Liver (tissue), 3 donors: ENCODE results near the gene SLC25A34.

ENCODE experiments used
- CTCF ChIP-seq: fragments of 150-350 bp; IDR thresholded peaks from 2 replicates; pipeline ENCODE4 v1.5.1; 2017; ENCODE audit warnings: improper control_type of control experiment, low read depth, low read length; ENCODE audit not compliant: missing input control
- GABPA ChIP-seq, 2 donors: IDR thresholded peaks in 1 of 2; conservative IDR thresholded peaks in 1 of 2; 2 replicates each; pipeline ENCODE4 v1.6.1; 2016; ENCODE audit warnings: antibody characterized with exemption in 2 of 2, mild to moderate bottlenecking in 1 of 2, moderate library complexity in 1 of 2
- HNF4G ChIP-seq: IDR thresholded peaks from 2 replicates; pipeline ENCODE4 v1.6.1; 2016; ENCODE audit warnings: antibody characterized with exemption
- JUND ChIP-seq, 2 donors: IDR thresholded peaks; 2 replicates each; pipeline ENCODE4 v1.6.1; 2016; ENCODE audit warnings: antibody characterized with exemption in 2 of 2
- NR2F2 ChIP-seq: IDR thresholded peaks from 2 replicates; pipeline ENCODE4 v1.6.1; 2016; ENCODE audit warnings: antibody characterized with exemption
- REST ChIP-seq: IDR thresholded peaks from 2 replicates; pipeline ENCODE4 v1.6.1; 2016; ENCODE audit warnings: antibody characterized with exemption, mild to moderate bottlenecking
- RXRA ChIP-seq, 2 donors: IDR thresholded peaks; 2 replicates each; pipeline ENCODE4 v1.6.1; 2017 to 2018; ENCODE audit warnings: antibody characterized with exemption in 2 of 2, mild to moderate bottlenecking in 1 of 2
- YY1 ChIP-seq: IDR thresholded peaks from 2 replicates; pipeline ENCODE4 v1.6.1; 2016; ENCODE audit warnings: antibody characterized with exemption, mild to moderate bottlenecking
- TF ChIP-seq, protein P1 (sequence below): IDR thresholded peaks from 2 replicates; pipeline ENCODE4 v1.6.1; 2016; ENCODE audit warnings: antibody characterized with exemption
- TF ChIP-seq, protein P2 (sequence below): IDR thresholded peaks from 2 replicates; pipeline ENCODE4 v1.6.1; 2016; ENCODE audit warnings: antibody characterized with exemption
- donor health status: healthy.
- donor health status: healthy.

DNA sequence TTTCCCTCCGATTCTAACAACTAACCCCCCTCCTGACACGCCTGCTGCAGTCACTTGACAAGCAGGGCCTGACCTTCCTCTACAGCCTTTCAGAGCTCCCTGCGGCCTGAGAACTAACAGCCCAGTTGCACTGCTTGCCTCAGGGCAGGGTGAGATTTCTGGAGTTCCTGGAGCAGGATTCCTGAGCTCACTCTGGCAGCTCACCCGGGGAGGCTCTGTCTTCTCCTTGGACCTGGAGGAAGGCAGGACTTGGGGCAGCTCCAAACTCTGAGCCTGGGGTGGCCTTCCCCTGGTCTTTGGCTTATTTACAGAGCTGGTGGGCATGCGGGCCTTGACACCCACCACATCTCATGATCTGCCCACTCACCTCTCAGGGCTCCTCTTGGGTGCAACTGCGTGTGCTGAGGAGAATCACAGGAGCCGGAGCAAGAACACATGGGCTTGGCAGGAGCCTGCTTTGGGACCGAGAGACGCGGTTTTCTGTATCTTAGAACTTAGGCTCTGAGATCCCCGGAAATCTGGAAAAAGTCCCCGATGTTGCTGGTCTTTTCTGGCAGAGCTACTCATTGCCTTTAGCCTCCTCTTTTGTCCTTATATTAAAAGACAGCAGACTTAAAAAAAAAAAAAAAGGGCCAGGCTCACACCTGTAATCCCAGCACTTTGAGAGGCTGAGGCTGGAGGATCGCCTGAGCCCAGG, 13.1 kb upstream of the SLC25A34 start:
- TF ChIP-seq NR2F2 (no peak), CTCF (no peak), YY1 (no peak), REST (no peak), GABPA (IDR thresholded peaks at IDR 0.05 in 1 of 2, conservative IDR thresholded peaks at IDR 0.05 in 1 of 2) (no peak), HNF4G (no peak), JUND (IDR thresholded peaks at IDR 0.05) (no peak), RXRA (IDR thresholded peaks at IDR 0.05) (no peak)
- TF ChIP-seq, protein P1, sequence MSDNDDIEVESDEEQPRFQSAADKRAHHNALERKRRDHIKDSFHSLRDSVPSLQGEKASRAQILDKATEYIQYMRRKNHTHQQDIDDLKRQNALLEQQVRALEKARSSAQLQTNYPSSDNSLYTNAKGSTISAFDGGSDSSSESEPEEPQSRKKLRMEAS, result no peak
- TF ChIP-seq, protein P2, sequence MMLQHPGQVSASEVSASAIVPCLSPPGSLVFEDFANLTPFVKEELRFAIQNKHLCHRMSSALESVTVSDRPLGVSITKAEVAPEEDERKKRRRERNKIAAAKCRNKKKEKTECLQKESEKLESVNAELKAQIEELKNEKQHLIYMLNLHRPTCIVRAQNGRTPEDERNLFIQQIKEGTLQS, result no peak
